ENCODE results near the gene PHF20.
A peak's percentile ranks its signal among the peaks of the same experiment; 100 is the strongest.
"Not testable (repeated sequence)": the region's sequence is repeated elsewhere in the genome, so short reads cannot be mapped to it uniquely, and the experiment has no call there.

The PHF20 gene

GRCh38 chr20:35895516-35895915 lies 123.7 kb downstream of the PHF20 start:
- not testable (repeated sequence) for H3K27ac ChIP-seq (ENCODE audit: low read length); H3K27me3 ChIP-seq (ENCODE audit: control insufficient read depth, insufficient read depth, low read length); H3K4me3 ChIP-seq (ENCODE audit: low read length); H3K36me3 ChIP-seq (ENCODE audit: control insufficient read depth, low read depth, low read length); H3K4me1 ChIP-seq (ENCODE audit: control insufficient read depth, low read depth, low read length); H3K9me3 ChIP-seq (ENCODE audit: control insufficient read depth, low read depth, low read length); H3K9ac ChIP-seq (ENCODE audit: low read length)

- Histone ChIP-seq H3K4me1 (ENCODE audit: control insufficient read depth, low read depth, low read length) (no peaks in the 10 kb centered on the region), H3K9ac (ENCODE audit: low read length) (no peak overlapping the region), H3K27me3 (ENCODE audit: control insufficient read depth, insufficient read depth, low read length) (no peaks in the 10 kb centered on the region), H3K4me3 (ENCODE audit: low read length) (no peak overlapping the region), H3K9me3 (ENCODE audit: control insufficient read depth, low read depth, low read length) (no peaks in the 10 kb centered on the region), H3K27ac (ENCODE audit: low read length) (no peak overlapping the region), H3K36me3 (ENCODE audit: control insufficient read depth, low read depth, low read length) (peaks cover 11% of the 10 kb centered on the region)
These were observed 127.2 kb downstream of the PHF20 start for GRCh38 chr20:35899064-35899463.

DNA sequence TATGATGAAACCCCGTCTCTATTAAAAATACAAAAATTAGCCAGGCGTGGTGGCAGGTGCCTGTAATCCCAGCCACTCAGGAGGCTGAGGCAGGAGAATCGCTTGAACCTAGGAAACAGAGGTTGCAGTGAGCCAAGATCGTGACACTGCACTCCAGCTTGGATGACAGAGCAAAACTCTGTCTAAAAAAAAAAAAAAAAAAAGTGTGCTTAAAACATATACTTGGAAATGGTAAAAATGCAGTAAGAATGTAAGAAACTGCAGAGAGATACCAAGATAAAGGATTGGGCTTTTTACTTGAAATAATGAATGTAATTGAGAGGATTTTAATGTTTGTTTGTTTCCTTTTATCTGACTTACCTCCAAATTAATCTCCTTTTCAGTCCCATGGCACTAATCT lies 129.4 kb downstream of the PHF20 start:
- not testable (repeated sequence) for H3K4me3 ChIP-seq (ENCODE audit: low read length); H3K9ac ChIP-seq (ENCODE audit: low read length); H3K27me3 ChIP-seq (ENCODE audit: control insufficient read depth, insufficient read depth, low read length); H3K9me3 ChIP-seq (ENCODE audit: control insufficient read depth, low read depth, low read length); H3K27ac ChIP-seq (ENCODE audit: low read length); H3K4me1 ChIP-seq (ENCODE audit: control insufficient read depth, low read depth, low read length)
- H3K36me3 ChIP-seq (ENCODE audit: control insufficient read depth, low read depth, low read length): peaks cover 11% of the 10 kb centered on the region

DNA sequence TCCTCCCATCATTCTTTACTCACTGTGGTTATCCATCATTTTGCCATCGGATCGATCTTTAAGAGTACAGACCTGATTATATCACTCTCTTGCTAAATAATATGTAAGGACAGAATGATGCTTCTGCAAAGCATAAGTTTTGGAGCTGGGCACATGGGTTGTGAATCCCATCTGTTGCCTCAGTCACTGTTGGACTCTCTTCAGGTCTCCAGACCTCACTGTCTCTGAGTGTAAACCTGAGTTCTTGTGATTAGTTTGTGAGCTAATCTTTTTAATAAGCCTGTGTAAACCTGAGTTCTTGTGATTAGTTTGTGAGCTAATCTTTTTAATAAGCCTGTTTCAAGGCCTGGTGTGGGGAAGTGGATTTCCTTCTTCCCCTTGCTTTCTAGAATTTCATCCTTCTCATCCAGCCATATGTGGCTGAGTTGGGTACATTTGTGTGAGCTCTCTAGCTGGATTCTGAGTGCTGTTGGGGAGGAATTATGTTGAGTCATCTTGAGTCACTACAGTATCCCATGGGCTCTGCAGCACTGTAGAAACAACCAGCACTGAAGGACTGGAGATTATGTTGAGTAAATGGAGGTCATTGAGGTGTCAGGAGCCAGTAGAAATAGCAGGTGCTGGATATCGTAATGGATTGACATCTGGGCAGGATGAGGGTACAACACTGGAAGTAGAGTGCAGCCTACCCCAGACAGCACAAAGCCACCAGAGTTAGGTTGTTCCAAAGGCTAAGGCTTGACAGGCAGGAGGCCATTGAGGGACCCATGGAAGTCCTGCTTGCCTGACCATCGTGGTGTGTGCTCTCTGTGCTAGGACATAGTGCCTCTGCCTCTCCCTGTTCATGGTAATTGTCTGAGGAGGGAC lies 130.1 kb downstream of the PHF20 start:
- Histone ChIP-seq H3K9me3 (ENCODE audit: control insufficient read depth, low read depth, low read length) (no peaks in the 10 kb centered on the region), H3K4me1 (ENCODE audit: control insufficient read depth, low read depth, low read length) (no peaks in the 10 kb centered on the region), H3K36me3 (ENCODE audit: control insufficient read depth, low read depth, low read length) (peaks cover 11% of the 10 kb centered on the region), H3K4me3 (ENCODE audit: low read length) (no peak overlapping the region), H3K27ac (ENCODE audit: low read length) (no peak overlapping the region), H3K9ac (ENCODE audit: low read length) (no peak overlapping the region), H3K27me3 (ENCODE audit: control insufficient read depth, insufficient read depth, low read length) (no peaks in the 10 kb centered on the region)

DNA sequence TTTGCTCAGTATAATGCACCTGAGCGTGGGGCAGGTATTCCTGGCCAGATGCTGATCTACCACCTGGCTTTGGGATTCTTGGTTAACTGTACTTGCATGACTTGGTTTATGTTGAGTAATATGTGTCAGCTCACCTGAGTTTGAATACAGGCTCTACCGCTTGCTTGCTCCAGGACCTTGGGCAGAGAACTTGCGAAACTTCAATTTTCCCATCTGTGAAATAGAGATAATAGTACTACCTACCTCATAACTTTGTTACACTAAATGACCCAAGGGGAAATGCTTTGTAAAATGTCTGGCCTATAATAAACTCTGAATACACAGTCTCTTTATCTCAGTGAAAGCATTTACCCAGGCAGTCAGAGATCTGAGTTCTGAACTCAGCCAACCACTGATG lies 130.7 kb downstream of the PHF20 start:
- Histone ChIP-seq H3K27ac (ENCODE audit: low read length) (no peak overlapping the region), H3K9ac (ENCODE audit: low read length) (no peak overlapping the region), H3K36me3 (ENCODE audit: control insufficient read depth, low read depth, low read length) (peaks cover 11% of the 10 kb centered on the region)

DNA sequence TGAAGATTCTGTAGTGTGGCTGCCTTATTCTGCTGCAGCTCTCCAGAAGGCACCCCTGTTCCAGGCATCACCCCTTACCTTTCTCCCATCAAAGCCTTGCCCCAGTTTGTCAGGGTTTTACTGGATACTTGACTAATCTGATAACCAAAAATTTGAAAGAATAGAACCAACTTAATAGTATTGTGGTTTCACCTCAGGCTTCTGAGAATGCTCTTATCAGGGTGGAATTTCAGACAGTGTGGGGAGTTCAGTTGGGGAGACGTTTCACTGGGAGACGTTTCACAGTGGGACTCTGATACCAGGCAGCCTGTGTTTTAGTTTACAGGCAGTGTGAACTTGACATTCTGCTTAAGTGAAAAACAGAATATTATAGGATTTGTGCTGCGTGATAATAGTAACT lies 132.0 kb downstream of the PHF20 start:
- peaks cover 15% of the 10 kb centered on the region for H3K4me1 ChIP-seq (ENCODE audit: control insufficient read depth, low read depth, low read length)
- H3K36me3 ChIP-seq (ENCODE audit: control insufficient read depth, low read depth, low read length): peaks cover 11% of the 10 kb centered on the region
- no peaks in the 10 kb centered on the region for H3K9me3 ChIP-seq (ENCODE audit: control insufficient read depth, low read depth, low read length)
- no peak overlapping the region for H3K4me3 ChIP-seq (ENCODE audit: low read length)
- no peak overlapping the region for H3K27ac ChIP-seq (ENCODE audit: low read length)
- H3K9ac ChIP-seq (ENCODE audit: low read length): no peak overlapping the region
- no peaks in the 10 kb centered on the region for H3K27me3 ChIP-seq (ENCODE audit: control insufficient read depth, insufficient read depth, low read length)

More for the DNA sequence above, 130.7 kb downstream of the PHF20 start:
- H3K9me3 ChIP-seq (ENCODE audit: control insufficient read depth, low read depth, low read length): no peaks in the 10 kb centered on the region
- H3K4me3 ChIP-seq (ENCODE audit: low read length): no peak overlapping the region
- peaks cover 3% of the 10 kb centered on the region for H3K4me1 ChIP-seq (ENCODE audit: control insufficient read depth, low read depth, low read length)
- no peaks in the 10 kb centered on the region for H3K27me3 ChIP-seq (ENCODE audit: control insufficient read depth, insufficient read depth, low read length)

DNA sequence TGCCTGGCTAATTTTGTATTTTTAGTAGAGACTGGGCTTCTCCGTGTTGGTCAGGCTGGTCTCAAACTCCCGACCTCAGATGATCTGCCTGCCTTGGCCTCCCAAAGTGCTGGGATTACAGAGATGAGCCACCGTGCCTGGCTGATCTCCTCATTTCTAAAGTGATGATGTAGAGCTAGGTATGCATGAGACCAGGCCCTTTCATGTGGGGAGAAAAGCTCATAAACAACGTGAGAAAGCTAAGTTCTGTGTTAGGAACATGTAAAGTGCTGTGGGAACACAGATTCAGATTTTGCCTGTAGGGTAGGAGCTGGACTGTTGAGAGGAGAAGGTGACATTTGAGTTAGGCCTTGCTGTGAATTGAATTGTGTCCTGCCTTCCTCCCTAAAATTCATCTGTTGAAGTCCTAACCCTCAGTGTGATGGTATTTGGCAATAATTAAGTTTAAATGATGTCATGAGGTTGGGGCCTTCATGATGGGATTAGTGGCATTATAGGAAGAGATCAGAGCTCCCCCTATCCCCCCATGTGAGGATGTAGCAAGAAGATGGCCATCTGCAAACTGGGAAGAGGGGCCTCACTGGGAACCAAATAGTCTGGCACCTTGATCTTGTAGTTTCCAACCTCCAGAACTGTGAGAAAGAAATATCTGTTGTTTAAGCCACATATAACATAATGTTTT lies 133.3 kb downstream of the PHF20 start:
- no peak overlapping the region for H3K4me3 ChIP-seq (ENCODE audit: low read length)
- H3K36me3 ChIP-seq (ENCODE audit: control insufficient read depth, low read depth, low read length): peaks cover 3% of the 10 kb centered on the region
- H3K27ac ChIP-seq (ENCODE audit: low read length): no peak overlapping the region
- H3K9me3 ChIP-seq (ENCODE audit: control insufficient read depth, low read depth, low read length): no peaks in the 10 kb centered on the region
- no peaks in the 10 kb centered on the region for H3K27me3 ChIP-seq (ENCODE audit: control insufficient read depth, insufficient read depth, low read length)
- H3K9ac ChIP-seq (ENCODE audit: low read length): no peak overlapping the region
- peaks cover 17% of the 10 kb centered on the region for H3K4me1 ChIP-seq (ENCODE audit: control insufficient read depth, low read depth, low read length)

GRCh38 chr20:35907017-35907701 lies 135.3 kb downstream of the PHF20 start:
- H3K9ac ChIP-seq (ENCODE audit: low read length): no peak overlapping the region
- no peaks in the 10 kb centered on the region for H3K27me3 ChIP-seq (ENCODE audit: control insufficient read depth, insufficient read depth, low read length)
- peaks cover 3% of the 10 kb centered on the region for H3K36me3 ChIP-seq (ENCODE audit: control insufficient read depth, low read depth, low read length)
- H3K4me3 ChIP-seq (ENCODE audit: low read length): no peak overlapping the region
- H3K9me3 ChIP-seq (ENCODE audit: control insufficient read depth, low read depth, low read length): no peaks in the 10 kb centered on the region
- H3K4me1 ChIP-seq (ENCODE audit: control insufficient read depth, low read depth, low read length): peaks cover 17% of the 10 kb centered on the region
- no peak overlapping the region for H3K27ac ChIP-seq (ENCODE audit: low read length)

DNA sequence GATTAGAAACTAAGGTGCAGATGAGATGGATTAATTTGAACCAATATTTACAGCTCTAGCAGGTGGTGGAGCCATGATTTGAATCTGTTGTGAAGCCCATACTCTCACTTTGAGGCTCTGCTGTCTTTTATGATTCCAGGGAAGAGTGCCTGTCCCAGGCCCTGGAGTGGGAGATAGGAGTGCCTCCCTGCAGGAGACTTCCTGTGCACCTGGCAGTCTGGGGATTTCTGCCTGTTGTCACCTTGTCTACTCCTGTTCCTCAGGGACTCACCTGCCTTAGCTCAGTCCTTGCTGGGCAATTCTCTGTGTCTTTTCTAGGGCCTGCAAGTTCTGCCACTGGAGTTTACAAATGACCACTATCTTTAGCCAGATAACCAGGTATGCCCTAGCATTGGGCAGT lies 136.2 kb downstream of the PHF20 start:
- Histone ChIP-seq H3K4me3 (ENCODE audit: low read length) (no peak overlapping the region), H3K27ac (ENCODE audit: low read length) (peak overlapping the region; percentile 38), H3K9me3 (ENCODE audit: control insufficient read depth, low read depth, low read length) (no peaks in the 10 kb centered on the region), H3K27me3 (ENCODE audit: control insufficient read depth, insufficient read depth, low read length) (no peaks in the 10 kb centered on the region), H3K36me3 (ENCODE audit: control insufficient read depth, low read depth, low read length) (peaks cover 4% of the 10 kb centered on the region), H3K4me1 (ENCODE audit: control insufficient read depth, low read depth, low read length) (peaks cover 17% of the 10 kb centered on the region), H3K9ac (ENCODE audit: low read length) (no peak overlapping the region)

DNA sequence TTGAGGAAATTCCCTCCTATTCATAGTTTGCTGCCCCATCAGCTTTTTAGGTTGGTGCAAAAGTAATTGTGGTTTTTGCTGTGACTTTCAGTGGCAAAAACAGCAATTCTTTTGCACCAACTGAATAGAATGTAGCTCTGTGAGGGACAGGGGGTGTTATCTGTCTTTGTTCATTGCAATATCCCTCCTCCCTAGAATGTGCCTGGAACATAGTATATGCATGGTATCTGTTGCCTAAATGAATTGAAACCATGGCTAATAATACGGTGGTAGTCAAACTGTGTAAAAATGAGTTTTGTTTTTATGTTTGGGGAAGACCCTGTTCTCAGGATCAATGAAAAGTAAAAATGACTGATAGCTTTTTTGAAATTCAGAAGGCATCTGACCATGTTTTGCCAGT lies 137.4 kb downstream of the PHF20 start:
- no peak overlapping the region for H3K4me3 ChIP-seq (ENCODE audit: low read length)
- peaks cover 17% of the 10 kb centered on the region for H3K4me1 ChIP-seq (ENCODE audit: control insufficient read depth, low read depth, low read length)
- H3K36me3 ChIP-seq (ENCODE audit: control insufficient read depth, low read depth, low read length): peaks cover 12% of the 10 kb centered on the region
- H3K9ac ChIP-seq (ENCODE audit: low read length): no peak overlapping the region
- no peak overlapping the region for H3K27ac ChIP-seq (ENCODE audit: low read length)
- H3K27me3 ChIP-seq (ENCODE audit: control insufficient read depth, insufficient read depth, low read length): no peaks in the 10 kb centered on the region
- no peaks in the 10 kb centered on the region for H3K9me3 ChIP-seq (ENCODE audit: control insufficient read depth, low read depth, low read length)

DNA sequence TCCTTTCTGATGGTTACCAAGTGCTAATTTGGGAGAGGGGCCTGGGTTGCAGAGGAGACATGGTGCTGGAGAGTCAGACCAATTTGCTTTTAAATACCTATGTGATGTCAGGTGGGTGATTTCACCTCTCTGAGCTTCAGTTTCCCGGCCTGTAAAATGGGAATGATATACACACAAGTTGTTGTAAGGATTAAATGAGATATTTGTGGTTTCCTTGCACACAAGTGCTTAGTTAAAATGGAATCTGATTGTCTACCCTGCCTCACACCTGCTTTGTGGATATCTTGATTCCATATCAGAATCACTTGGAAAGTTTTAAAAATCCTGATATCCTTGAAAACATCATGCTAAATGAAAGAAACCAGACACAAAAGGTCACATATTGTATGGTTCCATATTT lies 138.0 kb downstream of the PHF20 start:
- H3K27ac ChIP-seq (ENCODE audit: low read length): no peak overlapping the region
- H3K4me1 ChIP-seq (ENCODE audit: control insufficient read depth, low read depth, low read length): peaks cover 17% of the 10 kb centered on the region
- no peak overlapping the region for H3K4me3 ChIP-seq (ENCODE audit: low read length)
- no peak overlapping the region for H3K9ac ChIP-seq (ENCODE audit: low read length)
- peaks cover 17% of the 10 kb centered on the region for H3K36me3 ChIP-seq (ENCODE audit: control insufficient read depth, low read depth, low read length)
- H3K27me3 ChIP-seq (ENCODE audit: control insufficient read depth, insufficient read depth, low read length): no peaks in the 10 kb centered on the region
- H3K9me3 ChIP-seq (ENCODE audit: control insufficient read depth, low read depth, low read length): no peaks in the 10 kb centered on the region

Data from iPS-18a (cell line).